GM12873 (cell line): ENCODE measurements around the gene RGS10.

ENCODE experiments used
- TF ChIP-seq, protein P1 (sequence below): IDR thresholded peaks from 2 replicates; pipeline ENCODE4 v1.5.1; 2012; ENCODE audit warnings: low read depth, mild to moderate bottlenecking, moderate library complexity, low read length, control low read depth; ENCODE audit not compliant: insufficient read depth; ENCODE audit errors: missing control alignments

Gene RGS10

DNA sequence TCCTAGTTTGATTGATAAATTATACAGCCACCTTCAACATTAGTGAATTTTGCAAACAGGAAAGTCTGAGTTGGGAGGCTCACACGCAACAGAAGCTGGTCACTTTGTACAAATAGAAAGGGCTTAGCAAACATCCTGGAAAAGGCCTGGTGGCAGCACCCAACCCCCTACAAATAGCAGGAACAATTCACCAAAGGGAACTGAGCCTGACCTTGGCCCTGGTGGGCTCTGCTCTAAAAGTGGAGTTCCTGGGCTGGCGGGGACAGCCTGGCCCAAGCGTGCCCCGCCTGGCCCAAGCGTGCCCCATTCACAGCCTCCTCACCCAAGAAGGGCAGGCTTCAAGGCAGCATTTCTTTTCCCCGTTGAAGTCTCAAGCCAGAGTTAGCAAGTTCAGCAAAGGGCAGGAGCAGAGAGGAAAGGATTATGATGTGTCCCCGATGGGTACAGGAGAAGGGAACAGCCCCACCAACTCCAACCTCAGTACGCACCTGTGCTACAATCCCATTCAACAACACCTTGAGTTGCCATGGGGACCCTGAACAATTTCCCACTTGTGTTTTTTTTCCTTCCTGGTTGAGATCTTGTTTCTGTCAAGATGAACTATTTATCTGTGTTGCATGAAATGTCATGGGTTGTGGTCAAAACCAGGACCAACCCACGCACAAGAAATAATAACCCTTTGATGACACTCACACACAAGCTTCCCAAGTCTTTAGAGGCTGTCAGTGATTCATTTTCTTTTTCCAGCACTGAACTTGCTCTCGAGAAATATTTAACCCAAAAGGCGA is 43.4 kb downstream of the RGS10 start:
- TF ChIP-seq, protein P1, sequence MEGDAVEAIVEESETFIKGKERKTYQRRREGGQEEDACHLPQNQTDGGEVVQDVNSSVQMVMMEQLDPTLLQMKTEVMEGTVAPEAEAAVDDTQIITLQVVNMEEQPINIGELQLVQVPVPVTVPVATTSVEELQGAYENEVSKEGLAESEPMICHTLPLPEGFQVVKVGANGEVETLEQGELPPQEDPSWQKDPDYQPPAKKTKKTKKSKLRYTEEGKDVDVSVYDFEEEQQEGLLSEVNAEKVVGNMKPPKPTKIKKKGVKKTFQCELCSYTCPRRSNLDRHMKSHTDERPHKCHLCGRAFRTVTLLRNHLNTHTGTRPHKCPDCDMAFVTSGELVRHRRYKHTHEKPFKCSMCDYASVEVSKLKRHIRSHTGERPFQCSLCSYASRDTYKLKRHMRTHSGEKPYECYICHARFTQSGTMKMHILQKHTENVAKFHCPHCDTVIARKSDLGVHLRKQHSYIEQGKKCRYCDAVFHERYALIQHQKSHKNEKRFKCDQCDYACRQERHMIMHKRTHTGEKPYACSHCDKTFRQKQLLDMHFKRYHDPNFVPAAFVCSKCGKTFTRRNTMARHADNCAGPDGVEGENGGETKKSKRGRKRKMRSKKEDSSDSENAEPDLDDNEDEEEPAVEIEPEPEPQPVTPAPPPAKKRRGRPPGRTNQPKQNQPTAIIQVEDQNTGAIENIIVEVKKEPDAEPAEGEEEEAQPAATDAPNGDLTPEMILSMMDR: no peak

DNA sequence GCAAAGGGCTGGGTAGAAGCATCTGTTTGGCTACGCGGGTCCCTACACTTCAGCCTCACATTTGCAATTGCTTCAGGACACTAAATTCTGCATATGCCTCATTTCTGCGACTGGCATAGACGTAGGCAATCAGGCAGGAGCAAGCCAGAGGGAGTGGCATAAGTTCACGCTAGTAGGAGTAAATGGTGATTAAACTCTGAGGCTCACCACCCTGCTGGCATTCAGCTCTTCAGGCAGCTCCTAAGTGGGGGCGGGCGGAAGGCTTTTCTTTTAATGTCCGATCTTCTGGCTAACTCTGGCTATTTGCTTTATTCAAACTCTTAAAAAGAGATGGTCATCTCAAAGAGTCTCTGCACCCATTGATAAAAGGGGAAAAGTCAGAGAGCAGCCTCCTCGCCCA is 45.3 kb downstream of the RGS10 start:
- TF ChIP-seq, protein P1: no peak

DNA sequence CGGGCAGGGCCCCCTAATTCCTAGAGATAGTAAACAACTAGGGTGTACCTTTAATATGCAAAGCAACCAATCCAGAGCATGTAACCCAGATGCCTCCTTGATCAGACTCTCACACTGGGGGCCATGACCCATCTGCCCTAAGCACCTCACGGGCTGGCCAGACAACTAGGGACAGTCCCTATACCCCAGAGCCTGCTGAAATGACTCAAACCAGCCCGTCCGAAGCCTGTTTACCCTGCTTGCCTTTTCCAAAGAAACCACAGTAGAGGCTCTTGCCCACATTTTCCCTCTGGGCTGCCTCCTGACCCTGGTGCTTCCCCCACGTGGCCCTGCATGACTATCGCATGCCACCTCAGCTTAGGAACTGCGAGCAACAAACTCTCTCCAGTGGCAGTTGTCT is 46.2 kb downstream of the RGS10 start:
- TF ChIP-seq, protein P1: no peak

GRCh38 chr10:119495545-119495944 is 47.0 kb downstream of the RGS10 start:
- TF ChIP-seq, protein P1: no peak

GRCh38 chr10:119495021-119495505 is 47.5 kb downstream of the RGS10 start:
- TF ChIP-seq, protein P1: no peak

DNA sequence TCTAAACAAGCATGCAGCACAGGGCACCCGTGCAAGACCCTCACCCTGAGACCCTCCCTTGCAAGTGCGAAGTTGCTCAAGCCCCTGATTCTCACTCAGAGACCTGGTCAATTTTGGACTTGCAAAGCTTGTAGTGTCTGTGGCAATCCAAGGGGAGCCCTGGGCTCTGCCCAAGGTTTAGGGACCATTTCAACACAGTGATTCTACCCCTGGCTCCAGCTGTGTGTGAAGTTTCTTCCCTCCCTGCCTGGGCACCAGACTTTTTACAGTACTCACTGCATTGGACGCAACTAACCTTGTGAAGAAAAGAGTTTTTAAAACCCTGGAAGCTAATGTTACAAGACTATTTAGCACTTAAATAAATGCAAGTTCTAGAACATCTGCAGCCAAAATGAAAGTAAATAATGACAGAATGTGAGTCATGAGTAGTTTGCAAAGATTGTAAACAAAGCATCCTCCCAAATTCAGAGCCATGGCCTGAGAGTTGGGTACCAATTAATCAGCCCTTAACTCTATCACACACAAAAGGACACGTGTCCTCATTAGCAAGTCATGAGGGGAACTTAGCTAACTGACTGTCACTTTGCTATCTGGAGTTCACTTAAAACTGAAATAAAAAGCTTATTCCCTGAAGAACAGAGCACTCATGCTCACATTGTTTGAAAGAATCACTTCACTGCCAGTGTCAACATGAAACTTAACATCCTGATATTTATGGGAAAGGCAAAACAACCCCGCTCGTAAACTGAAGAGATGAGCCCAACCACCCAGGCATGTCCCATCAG is 48.1 kb downstream of the RGS10 start:
- TF ChIP-seq, protein P1: no peak

DNA sequence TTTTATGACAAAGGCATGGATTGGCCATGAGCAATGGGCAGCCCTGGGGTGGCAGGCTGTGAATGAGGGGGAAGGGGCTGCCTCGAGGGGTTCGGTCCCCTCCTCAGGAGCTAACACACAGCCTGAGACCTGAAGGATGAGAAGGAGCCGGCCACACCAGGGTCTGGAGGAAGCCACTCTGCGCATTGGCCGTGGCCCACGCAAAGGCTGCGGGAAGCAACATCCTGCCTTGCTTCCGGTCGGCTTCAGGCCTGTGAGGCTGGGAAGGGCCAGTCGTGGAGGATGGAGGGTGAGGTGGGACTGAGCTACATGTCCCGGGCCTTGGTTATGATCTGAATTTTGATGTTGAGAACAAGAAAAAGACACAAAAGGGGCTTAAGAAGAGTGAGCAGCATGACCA is 49.4 kb downstream of the RGS10 start:
- TF ChIP-seq, protein P1: no peak
